ENCODE data around the gene RGPD4.
A peak's percentile ranks its signal among the peaks of the same experiment; 100 is the strongest.
"Not testable (repeated sequence)": the region's sequence is repeated elsewhere in the genome, so short reads cannot be mapped to it uniquely, and the experiment has no call there.

- TF ChIP-seq CTCF (IDR thresholded peaks at IDR 0.05), result peak in 1 of 6 experiments; percentile 38
- TF ChIP-seq POLR2A (IDR thresholded peaks at IDR 0.05), result not testable (repeated sequence)
Observed at GRCh38 chr2:107833618-107834017, 6.9 kb downstream of the RGPD4 start.

All from esophagus squamous epithelium (tissue), 4 donors.